IPS DF 19.7 (cell line): ENCODE measurements around the gene ERI3.
A peak's percentile ranks its signal among the peaks of the same experiment; 100 is the strongest.

Experiments used
- DNase-seq: peaks from one replicate; pipeline ENCODE4 v3.0.0-alpha.2; 2013; ENCODE audit warnings: low read depth, low spot score

ERI3 gene, protein sequence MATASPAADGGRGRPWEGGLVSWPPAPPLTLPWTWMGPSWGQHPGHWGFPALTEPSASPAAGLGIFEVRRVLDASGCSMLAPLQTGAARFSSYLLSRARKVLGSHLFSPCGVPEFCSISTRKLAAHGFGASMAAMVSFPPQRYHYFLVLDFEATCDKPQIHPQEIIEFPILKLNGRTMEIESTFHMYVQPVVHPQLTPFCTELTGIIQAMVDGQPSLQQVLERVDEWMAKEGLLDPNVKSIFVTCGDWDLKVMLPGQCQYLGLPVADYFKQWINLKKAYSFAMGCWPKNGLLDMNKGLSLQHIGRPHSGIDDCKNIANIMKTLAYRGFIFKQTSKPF

DNA sequence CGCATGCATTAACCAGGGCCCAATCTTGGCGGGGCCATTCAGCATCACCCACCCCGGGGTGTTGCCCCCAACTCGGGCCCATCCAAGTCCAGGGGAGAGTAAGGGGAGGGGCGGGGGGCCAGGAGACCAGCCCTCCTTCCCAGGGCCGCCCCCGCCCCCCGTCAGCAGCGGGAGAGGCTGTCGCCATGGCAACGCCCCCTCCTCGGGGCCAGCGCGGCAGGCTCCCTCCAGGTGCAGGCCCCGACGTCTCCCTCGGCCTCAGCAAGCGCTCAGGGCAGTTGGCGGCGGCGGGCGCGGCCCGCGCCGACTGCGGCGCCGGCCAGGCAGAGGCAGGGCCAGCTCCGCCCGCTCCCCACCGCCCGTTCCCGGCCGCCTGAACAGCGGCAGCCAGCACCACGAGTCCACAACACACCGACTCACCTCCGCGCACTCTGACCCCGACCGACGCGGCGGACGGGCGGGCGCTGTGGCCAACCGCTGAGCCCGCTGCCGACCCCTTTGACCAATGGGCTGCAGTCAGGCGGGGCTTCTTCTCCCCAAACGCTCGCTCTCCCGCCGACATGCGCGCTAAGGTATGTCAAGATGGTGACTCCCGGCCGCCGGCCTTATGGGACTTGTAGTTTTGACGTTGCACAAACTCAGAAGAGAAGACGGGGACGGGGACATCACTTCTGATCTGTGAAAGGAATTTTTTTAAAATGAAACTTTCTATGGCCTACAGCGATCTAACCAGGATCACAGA is at the start of gene ERI3:
ERI3 (minus strand) TSS at position 418 of the 742 bp plus-strand sequence; CDS start at position 187, 231 bp downstream.
- DNase-seq, result peak; percentile 92

- no peak for DNase-seq
Observed at GRCh38 chr1:44401256-44402228, 46.5 kb upstream of the ERI3 start.

GRCh38 chr1:44390277-44390676 is 35.2 kb upstream of the ERI3 start:
- DNase-seq, result no peak

DNA sequence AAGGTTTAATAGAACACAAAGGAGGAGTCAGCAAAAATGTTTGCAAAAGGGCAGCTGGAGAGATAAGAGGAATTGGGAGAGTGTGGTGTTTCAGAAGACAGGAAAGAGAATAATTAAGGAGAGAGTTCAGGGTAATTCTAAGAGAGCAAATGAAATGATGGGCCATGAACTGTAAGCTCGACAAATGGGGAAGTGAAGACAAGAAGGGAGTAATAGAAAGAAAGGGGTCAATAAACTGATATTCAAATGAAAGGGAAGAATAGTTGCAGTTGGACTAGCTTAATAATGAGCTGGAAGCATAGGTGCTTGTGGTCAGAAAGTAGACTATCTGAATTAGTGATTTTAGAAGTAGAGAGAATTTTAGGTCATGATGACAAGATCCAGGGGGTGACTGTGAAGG is 34.4 kb upstream of the ERI3 start:
- no peak for DNase-seq

- no peak for DNase-seq
Observed at GRCh38 chr1:44388551-44388950, 33.5 kb upstream of the ERI3 start.

DNA sequence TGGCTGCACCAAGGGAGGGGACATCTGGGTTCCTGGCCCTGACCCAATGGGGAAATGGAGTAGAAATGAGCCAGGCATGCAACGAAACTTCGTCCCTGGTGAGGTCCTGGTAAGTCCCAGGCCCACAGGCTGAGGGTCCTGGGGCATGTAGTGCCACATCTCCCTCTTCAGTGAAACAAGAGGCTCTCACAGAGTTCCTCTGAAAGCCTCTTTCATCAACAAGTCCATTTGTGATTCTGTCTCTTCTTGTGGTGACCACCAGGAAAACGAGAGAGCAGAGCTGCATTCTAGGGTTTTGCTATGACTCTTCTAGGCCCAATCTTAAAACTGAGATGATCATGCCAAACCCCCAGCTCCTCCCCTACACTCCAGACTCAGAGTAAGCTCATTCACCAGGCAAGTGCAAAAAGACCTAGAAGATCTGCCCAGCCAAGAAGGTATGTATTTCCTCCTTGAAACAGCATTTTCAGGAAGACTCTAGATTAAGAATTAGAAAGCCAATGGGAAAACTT is 25.7 kb upstream of the ERI3 start:
- DNase-seq, result no peak

DNA sequence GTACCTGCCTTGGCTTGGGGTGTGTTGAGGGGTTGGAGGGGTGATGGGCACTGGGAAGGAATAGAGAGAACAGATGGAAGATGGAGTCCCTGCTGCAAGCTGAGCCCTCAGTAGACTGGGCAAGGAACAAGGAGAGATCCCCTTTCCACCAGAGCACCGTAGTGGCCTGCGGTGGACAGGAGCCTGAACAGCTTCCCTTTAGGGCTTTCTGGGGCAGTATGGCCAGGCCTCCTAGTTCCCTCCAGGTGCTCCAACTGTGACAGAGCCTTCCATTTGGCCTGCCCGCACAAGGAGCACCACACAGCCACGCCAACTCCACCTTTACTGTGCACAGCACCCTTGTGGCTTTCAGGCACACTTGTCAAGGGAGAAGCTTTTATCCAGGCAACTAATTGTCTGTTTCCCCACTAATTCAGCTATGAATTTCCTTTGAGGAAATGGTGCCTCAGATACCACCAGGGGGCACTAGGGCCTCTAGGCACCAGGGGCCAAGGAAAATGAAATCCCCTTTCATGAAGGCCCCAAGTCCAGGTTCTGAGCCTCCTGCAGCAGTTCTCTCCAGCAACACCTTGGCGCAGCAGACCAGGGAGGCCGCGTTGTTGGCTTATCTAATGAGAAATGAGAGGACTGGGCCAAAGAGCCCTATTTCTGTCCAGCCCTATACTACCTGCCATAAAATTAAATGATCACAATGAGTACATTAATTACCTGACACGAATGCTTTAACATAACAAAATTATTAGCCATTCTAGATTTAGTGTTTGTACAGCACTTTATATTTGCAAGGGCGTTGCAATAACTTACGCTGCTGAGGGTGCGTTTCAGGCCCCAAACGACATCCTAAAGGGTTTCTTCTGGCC is 23.1 kb upstream of the ERI3 start:
- peak; percentile 48 for DNase-seq

- DNase-seq, result no peak
Observed at GRCh38 chr1:44375547-44375946, 20.5 kb upstream of the ERI3 start.

DNA sequence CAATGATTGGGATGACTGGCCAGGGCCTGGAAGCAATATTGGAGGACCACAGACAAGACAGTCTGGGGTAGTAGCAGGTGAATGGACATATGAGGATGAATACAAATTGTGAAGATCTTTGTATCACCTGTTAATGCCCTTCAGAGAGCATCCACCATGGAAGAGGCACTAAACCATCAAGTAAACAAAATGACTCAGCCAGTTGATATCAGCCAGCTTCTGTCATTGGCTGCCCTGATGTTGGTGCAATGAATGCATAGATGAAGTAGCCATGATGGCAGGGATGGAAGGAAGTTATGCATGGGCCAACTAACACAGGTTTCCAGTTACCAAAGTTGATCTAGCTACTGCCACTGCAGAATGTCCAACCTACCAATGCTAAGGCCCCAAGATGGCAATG is 16.1 kb upstream of the ERI3 start:
- no peak for DNase-seq

GRCh38 chr1:44368471-44369151 is 13.6 kb upstream of the ERI3 start:
- peak; percentile 17 for DNase-seq

GRCh38 chr1:44367944-44368343 is 12.9 kb upstream of the ERI3 start:
- no peak for DNase-seq

- no peak for DNase-seq
Observed at GRCh38 chr1:44366371-44366975, 11.4 kb upstream of the ERI3 start.

- no peak for DNase-seq
Observed at GRCh38 chr1:44361478-44361877, 6.4 kb upstream of the ERI3 start.

DNA sequence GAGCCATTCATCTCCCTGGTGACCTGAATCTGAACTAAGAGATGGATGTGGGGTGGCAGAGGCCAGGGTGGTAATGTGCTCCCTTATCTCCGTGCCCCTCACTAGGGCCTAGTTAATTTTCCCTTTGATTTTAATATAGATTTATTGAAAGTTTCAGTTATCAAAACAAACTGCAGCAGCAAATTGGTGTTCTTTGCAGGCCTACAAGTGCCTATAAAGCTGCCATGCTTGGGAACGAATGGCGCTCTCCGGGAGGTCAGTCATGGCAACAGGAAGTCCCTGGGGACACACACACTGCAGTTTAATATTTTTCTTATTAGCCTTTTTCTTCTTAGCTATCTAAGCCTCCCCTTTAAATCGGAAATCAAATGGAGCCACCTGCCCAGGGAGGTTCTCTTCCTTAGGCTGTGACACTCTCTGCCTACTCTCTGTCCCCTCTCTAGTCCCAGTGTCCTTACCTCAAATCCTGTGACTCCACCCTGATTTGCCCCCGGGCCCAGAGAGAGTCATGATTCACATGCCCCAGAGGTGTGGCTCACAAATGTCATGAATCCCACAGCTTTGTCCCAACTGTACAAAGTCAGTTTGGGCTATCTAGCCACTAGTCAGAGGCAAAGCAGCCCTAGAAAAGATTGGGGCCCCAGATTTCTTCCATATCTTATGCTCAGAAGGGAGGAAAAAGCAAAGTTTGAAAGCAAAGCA is 4.3 kb upstream of the ERI3 start:
- no peak for DNase-seq

DNA sequence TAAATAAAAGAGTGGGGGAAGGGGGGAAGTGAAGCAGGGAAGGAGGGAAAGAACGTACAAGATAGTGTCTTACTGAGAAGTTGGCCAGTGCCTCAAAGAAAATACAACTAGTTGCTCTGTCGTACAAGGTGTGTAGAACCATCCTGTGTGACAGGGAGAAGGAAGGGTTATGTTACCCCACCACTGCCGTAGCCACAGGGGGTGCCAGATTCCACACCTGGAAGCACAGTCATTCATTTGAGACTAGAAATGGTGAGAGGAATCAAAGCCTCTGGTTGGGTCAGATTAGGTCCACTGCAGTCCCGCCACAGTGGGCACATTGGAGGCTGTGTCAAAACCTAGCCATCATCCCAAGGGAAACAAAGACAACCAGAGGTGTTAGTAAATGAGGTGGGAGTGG is 2.7 kb upstream of the ERI3 start:
- DNase-seq, result no peak

DNA sequence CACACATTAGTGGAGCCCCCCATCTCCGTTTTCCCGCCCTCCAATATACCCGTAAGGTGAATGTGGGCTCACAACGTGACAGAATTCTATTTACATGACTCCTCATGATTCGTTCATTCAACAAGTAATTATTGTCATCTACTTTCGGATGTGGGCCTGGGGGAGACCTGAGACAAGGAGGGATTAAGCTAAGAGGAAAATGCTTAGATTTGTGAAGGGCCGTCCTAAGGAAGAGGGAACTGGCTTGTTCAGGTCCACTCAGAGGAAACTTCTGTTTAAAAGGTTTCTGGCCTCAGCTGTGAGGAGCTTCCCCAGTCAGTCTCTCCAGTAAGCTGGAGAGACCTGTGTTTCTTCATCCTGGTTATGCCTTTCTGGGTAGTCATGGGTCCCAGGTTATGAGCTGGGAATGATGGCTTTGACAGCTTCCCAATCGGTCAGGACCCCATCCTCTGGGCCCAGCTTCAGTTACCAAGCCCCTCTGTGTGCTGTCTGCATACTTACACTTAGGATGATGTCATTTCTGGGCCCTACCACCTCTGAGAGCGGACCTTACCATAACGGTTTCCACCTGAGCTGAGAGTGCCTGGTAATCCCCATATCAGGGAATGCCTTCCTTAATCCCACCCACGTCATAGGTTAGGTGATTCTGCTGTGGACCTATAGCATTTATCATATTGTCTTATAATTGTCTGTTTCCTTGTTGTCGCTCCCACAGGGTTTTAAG is 687 bp upstream of the ERI3 start:
- no peak for DNase-seq

- no peak for DNase-seq
Observed at GRCh38 chr1:44354268-44354839, 703 bp downstream of the ERI3 start.

GRCh38 chr1:44353604-44354003 is 1.5 kb downstream of the ERI3 start:
- DNase-seq, result no peak
